Right lobe of liver (tissue), 6 donors: ENCODE measurements around the gene HCST. TPM values are rescaled to one million over a fixed set of nuclear protein-coding genes. Genes with fewer than 3 reads are reported as not detected.

Source experiments
- ATAC-seq, 4 donors: fragments of 200-7000 bp; cut with Tn5 transposase; one replicate each; pipeline ENCODE4 v1.9.1; 2020; ENCODE audit warnings: mild to moderate bottlenecking in 4 of 4, moderate library complexity in 4 of 4
- DNase-seq, 3 donors: peaks; one replicate each; pipeline ENCODE4 v3.0.0-alpha.2; 2020
- H3K27ac ChIP-seq, 3 donors: fragments of 200-600 bp; one replicate each; pipeline ENCODE4 v1.8.0; 2022
- H3K27me3 ChIP-seq, 2 donors: fragments of 200-600 bp; one replicate each; pipeline ENCODE4 v1.8.0; 2022
- H3K36me3 ChIP-seq, 4 donors: fragments of 200-600 bp; sonication (generic) in 1 of 4; one replicate each; pipeline versions ENCODE4 v1.5.1 to v1.8.0; 2017 to 2022; ENCODE audit warnings: control low read depth in 1 of 4
- H3K4me1 ChIP-seq, 4 donors: fragments of 200-600 bp; sonication (generic) in 1 of 4; one replicate each; pipeline versions ENCODE4 v1.5.1 to v1.8.0; 2017 to 2022; ENCODE audit warnings: control low read depth in 1 of 4
- H3K4me3 ChIP-seq, 3 donors: fragments of 200-600 bp; one replicate each; pipeline ENCODE4 v1.8.0; 2022
- H3K9me3 ChIP-seq, 4 donors: fragments of 200-600 bp; sonication (generic) in 1 of 4; one replicate each; pipeline versions ENCODE4 v1.5.1 to v1.8.0; 2017 to 2022; ENCODE audit warnings: control low read depth in 1 of 4
- CTCF ChIP-seq, 4 donors: fragments of 200-600 bp in 3 of 4; fragments of 450-650 bp in 1 of 4; IDR thresholded peaks; one replicate each; pipeline versions ENCODE4 v1.5.1 to v1.8.0; 2016 to 2022; ENCODE audit warnings: antibody characterized with exemption in 4 of 4, mild to moderate bottlenecking in 2 of 4
- POLR2A ChIP-seq: fragments of 450-650 bp; IDR thresholded peaks from one replicate; pipeline ENCODE4 v1.6.1; 2017; ENCODE audit warnings: antibody characterized with exemption, mild to moderate bottlenecking
- WGBS: methylation state at CpG from one replicate; pipeline ENCODE4 v1.1.6; 2018; ENCODE audit warnings: low coverage, low lambda C conversion rate; ENCODE audit not compliant: insufficient coverage; ENCODE audit errors: missing lambda C conversion rate; 5-methylcytosine and 5-hydroxymethylcytosine counted together
- intact Hi-C, 2 donors: fragments of 100-400 bp; cut with DNase I; formaldehyde crosslinking; loops; one replicate each; pipeline versions ENCODE4 v1.11.2 to v1.14.1; 2022
- total RNA-seq, 6 experiments: library from RNA; depleted of rRNA in 2 of 6; stranded (reverse); fragments of >200 nt in 2 of 6; fragmentation: NEBNext Ultra II Directional in 3 of 6; extraction: Animal tissue kit (Norgen Biotek cat#: 25700) in 3 of 6; gene quantifications; one replicate each; pipeline versions ENCODE4 v1.1.0 to v1.2.4, GENCODE V29; 2016 to 2023
- donor health status: DM: no; HTN: yes; CAD: no.
- donor health status: DM: no; HTN: no; CAD: no.
- donor health status: DM: no; HTN: no; CAD: no.
- donor health status: DM: no; HTN: yes; CAD: no.
- donor health status: DM: no; HTN: yes; CAD: no.

The HCST gene
- total RNA-seq, 6 experiments from 2014 or later, result 1.7 to 4.2 (median 2.4) TPM; not detected in 1

- intact Hi-C loops, result no loop called here
- WGBS, result 68% methylated on average over 4 of the region's 4 CpGs
- Histone ChIP-seq H3K27ac (no peak overlapping the region), H3K36me3 (no peaks in the 10 kb centered on the region), H3K4me3 (no peak overlapping the region), H3K9me3 (no peaks in the 10 kb centered on the region), H3K4me1 (peaks cover 0 to 10% (median 2%) of the 10 kb centered on the region in 4 donors), H3K27me3 (peaks cover 0 to 12% of the 10 kb centered on the region in 2 donors)
- TF ChIP-seq CTCF (IDR thresholded peaks at IDR 0.05) (no peak), POLR2A (no peak)
- ATAC-seq (no peak), DNase-seq (no peak)
Observed at GRCh38 chr19:35859414-35859813, 42.9 kb upstream of the HCST start.

DNA sequence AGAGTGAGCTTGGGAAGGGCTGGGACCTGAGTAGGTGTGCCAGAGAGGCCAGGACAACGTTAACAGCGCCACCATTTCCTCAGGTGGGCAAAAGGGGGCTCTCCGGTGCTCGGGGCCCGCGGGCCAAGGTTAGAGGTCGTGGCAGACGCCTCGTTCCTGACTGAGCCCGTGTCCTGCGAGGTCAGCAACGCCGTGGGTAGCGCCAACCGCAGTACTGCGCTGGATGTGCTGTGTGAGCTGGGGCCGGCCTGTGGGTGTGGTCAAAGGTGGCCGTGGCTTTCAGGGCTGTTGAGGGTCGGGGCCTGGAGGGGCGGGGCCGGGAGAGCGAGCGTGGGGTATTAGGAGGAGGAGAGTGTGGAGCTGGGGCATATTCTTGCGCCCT is 41.9 kb upstream of the HCST start:
- no peak overlapping the region for H3K4me3 ChIP-seq

DNA sequence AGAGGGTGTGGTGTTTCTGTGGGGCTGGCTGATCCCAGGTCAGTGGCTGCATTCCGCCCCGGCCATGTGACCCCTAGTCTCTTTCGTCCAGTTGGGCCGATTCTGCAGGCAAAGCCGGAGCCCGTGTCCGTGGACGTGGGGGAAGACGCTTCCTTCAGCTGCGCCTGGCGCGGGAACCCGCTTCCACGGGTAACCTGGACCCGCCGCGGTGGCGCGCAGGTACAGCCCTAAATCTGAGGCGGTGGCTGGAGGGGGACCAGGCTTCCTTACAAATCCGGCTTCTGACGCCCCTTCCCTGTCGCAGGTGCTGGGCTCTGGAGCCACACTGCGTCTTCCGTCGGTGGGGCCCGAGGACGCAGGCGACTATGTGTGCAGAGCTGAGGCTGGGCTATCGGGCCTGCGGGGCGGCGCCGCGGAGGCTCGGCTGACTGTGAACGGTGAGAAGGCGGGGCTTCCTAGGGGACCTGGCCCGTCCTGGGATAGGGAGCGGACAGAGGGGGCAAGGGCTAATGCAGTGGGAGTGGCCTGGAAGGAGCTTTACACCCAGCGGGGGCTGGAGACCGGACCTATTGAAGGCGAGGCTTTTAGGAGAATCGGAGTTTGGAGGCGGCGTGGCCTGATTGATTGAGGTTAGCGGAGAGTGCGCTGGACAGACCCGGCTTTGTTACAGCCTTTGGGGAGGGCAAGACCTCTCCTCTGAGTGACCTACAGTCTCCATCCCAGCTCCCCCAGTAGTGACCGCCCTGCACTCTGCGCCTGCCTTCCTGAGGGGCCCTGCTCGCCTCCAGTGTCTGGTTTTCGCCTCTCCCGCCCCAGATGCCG is 41.3 kb upstream of the HCST start:
- ATAC-seq (peak; percentile 42 to 71 (median 62)), DNase-seq (peak in 1 of 3 donors; percentile 40)
- H3K27ac ChIP-seq, result no peak overlapping the region
- H3K27me3 ChIP-seq, result peaks cover 0 to 11% of the 10 kb centered on the region in 2 donors
- intact Hi-C loops, result no loop called here
- no peak overlapping the region for H3K4me3 ChIP-seq
- TF ChIP-seq POLR2A (no peak), CTCF (IDR thresholded peaks at IDR 0.05) (no peak)
- H3K9me3 ChIP-seq, result no peaks in the 10 kb centered on the region
- WGBS, result 7% methylated on average over 11 of the region's 55 CpGs
- H3K4me1 ChIP-seq, result peaks cover 0 to 9% (median 2%) of the 10 kb centered on the region in 4 donors
- H3K36me3 ChIP-seq, result no peaks in the 10 kb centered on the region

More for the DNA sequence above, 41.9 kb upstream of the HCST start:
- WGBS, result 4% methylated on average over 12 of the region's 24 CpGs
- ATAC-seq (no peak), DNase-seq (peak in 1 of 3 donors; percentile 43)
- Histone ChIP-seq H3K27me3 (peaks cover 0 to 12% of the 10 kb centered on the region in 2 donors), H3K9me3 (no peaks in the 10 kb centered on the region), H3K4me1 (peaks cover 0 to 10% (median 2%) of the 10 kb centered on the region in 4 donors), H3K36me3 (no peaks in the 10 kb centered on the region), H3K27ac (no peak overlapping the region)
- intact Hi-C loops, result no loop called here
- TF ChIP-seq POLR2A, result no peak
- no peak for TF ChIP-seq CTCF (IDR thresholded peaks at IDR 0.05)

GRCh38 chr19:35861640-35862160 is 40.6 kb upstream of the HCST start:
- H3K4me3 ChIP-seq, result no peak overlapping the region
- intact Hi-C loops, result no loop called here
- ATAC-seq (no peak), DNase-seq (no peak)
- TF ChIP-seq CTCF (IDR thresholded peaks at IDR 0.05), result no peak
- TF ChIP-seq POLR2A, result no peak
- WGBS, result 29% methylated on average over 12 of the region's 19 CpGs
- H3K9me3 ChIP-seq, result no peaks in the 10 kb centered on the region
- peaks cover 0 to 5% of the 10 kb centered on the region in 2 donors for H3K27me3 ChIP-seq
- no peak overlapping the region for H3K27ac ChIP-seq
- H3K4me1 ChIP-seq, result peaks cover 0 to 2% (median under 1%) of the 10 kb centered on the region in 4 donors
- no peaks in the 10 kb centered on the region for H3K36me3 ChIP-seq
